ENCODE data around the gene CENPP.

- TF ChIP-seq CBFB (CRISPR knock-in tag; IDR thresholded peaks at IDR 0.05; ENCODE audit: low read depth), result no peak
- TF ChIP-seq RELA (CRISPR knock-in tag; IDR thresholded peaks at IDR 0.05; ENCODE audit: borderline replicate concordance), result no peak
- TF ChIP-seq USF2 (CRISPR knock-in tag; IDR thresholded peaks at IDR 0.05), result no peak
- TF ChIP-seq MAX (CRISPR knock-in tag; IDR thresholded peaks at IDR 0.05), result no peak
Observed at GRCh38 chr9:92315456-92315855, 10.3 kb upstream of the CENPP start.
